ENCODE measurements around the gene WNK2.

GRCh38 chr9:93365427-93366118, 181.6 kb downstream of the WNK2 start:
- TF ChIP-seq TCF7L2 (IDR thresholded peaks at IDR 0.05; ENCODE audit: borderline replicate concordance, low read depth, low read length) (no peak), CTCF (tag by site-specific recombination; IDR thresholded peaks at IDR 0.05) (no peak), PATZ1 (tag by site-specific recombination; IDR thresholded peaks at IDR 0.05) (no peak), ZNF335 (tag by site-specific recombination; conservative IDR thresholded peaks at IDR 0.05) (no peak), ZBTB20 (tag by site-specific recombination; IDR thresholded peaks at IDR 0.05) (no peak), ZNF677 (tag by site-specific recombination; IDR thresholded peaks at IDR 0.05) (no peak), ZNF639 (tag by site-specific recombination; IDR thresholded peaks at IDR 0.05) (no peak)

All from HEK293 (cell line).